Activated T-cell treated with anti-CD3 and anti-CD28 coated beads, Interleukin-2, amount 50 U/mL, for 24 hours (primary cell): ENCODE measurements around the gene DCLRE1B.
A peak's percentile ranks its signal among the peaks of the same experiment; 100 is the strongest.

Experiments used
- DNase-seq: peaks from one replicate; pipeline ENCODE4 v3.0.0-alpha.2; 2020
- H3K27ac Mint-ChIP-seq: 2 replicates; pipeline ENCODE4 v1.8.0; 2020; ENCODE audit warnings: mild to moderate bottlenecking, mixed read lengths
- H3K27me3 Mint-ChIP-seq: 2 replicates; pipeline ENCODE4 v1.8.0; 2020; ENCODE audit warnings: mixed read lengths
- H3K36me3 Mint-ChIP-seq: 2 replicates; pipeline ENCODE4 v1.8.0; 2020; ENCODE audit warnings: low read depth, mixed read lengths
- H3K4me1 Mint-ChIP-seq: 2 replicates; pipeline ENCODE4 v1.8.0; 2020; ENCODE audit warnings: low read depth, mixed read lengths
- H3K4me3 Mint-ChIP-seq: 2 replicates; pipeline ENCODE4 v1.8.0; 2020; ENCODE audit warnings: mild to moderate bottlenecking, moderate library complexity, mixed read lengths
- H3K9me3 Mint-ChIP-seq: 2 replicates; pipeline ENCODE4 v1.8.0; 2020; ENCODE audit warnings: mixed read lengths

DCLRE1B gene

GRCh38 chr1:113904674-113905434 lies at the start of gene DCLRE1B, which contains the start of gene AP4B1:
Gene DCLRE1B (plus strand): TSS chr1:113905326. CDS start chr1:113905587, 261 bp downstream.
Gene AP4B1 (minus strand): TSS chr1:113904799. CDS start chr1:113904717, 82 bp downstream.
- peaks cover 85% of the 10 kb centered on the region for H3K36me3 Mint-ChIP-seq
- peak within 1 kb of the TSS; percentile 98 for H3K27ac Mint-ChIP-seq
- no peaks in the 10 kb centered on the region for H3K27me3 Mint-ChIP-seq
- H3K4me3 Mint-ChIP-seq = peak within 1 kb of the TSS; percentile 98
- peaks cover 58% of the 10 kb centered on the region for H3K4me1 Mint-ChIP-seq
- peak; percentile 96 for DNase-seq
- H3K9me3 Mint-ChIP-seq = no peaks in the 10 kb centered on the region

DNA sequence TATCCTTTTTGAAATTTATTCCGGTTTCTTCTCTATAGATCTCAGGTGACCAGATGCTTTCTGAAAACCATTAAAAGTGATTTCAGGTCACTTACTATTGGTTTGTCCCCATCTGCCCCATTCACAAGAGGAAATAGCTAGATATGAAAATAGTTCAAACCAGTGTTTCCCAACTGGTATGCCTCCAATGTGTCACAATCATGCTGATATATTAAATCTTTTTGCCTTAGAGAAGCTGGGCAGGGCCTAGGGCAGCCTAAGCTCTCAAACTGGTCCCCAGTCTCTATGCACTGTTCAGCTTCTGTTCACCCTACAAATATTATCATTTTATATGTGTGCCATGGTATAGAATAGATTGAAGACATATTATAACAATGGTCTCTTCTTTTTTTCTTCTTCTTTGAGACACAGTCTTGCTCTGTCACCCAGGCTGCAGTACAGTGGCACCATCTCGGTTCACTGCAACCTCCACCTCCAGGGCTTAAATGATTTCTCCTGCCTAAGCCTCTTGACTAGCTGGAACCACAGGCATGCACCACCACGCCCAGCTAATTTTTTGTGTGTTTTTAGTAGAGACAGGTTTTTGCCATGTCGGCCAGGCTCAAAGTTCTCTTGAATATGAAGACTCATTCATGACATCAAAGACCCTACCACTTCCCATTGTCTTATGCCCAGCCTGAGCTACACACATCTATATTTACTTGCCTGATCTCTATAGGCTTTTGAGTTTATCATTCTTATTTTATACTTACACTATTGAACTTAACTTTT lies 49.3 kb upstream of the DCLRE1B start:
- peaks cover 86% of the 10 kb centered on the region for H3K36me3 Mint-ChIP-seq
- H3K27ac Mint-ChIP-seq = peak overlapping the region; percentile 31
- peaks cover 35% of the 10 kb centered on the region for H3K4me1 Mint-ChIP-seq
- H3K4me3 Mint-ChIP-seq = no peak overlapping the region
- H3K27me3 Mint-ChIP-seq = no peaks in the 10 kb centered on the region
- H3K9me3 Mint-ChIP-seq = no peaks in the 10 kb centered on the region
- DNase-seq = no peak

GRCh38 chr1:113856401-113856790 lies 48.7 kb upstream of the DCLRE1B start:
- Mint-ChIP-seq H3K27me3 (no peaks in the 10 kb centered on the region), H3K4me1 (peaks cover 38% of the 10 kb centered on the region), H3K27ac (no peak overlapping the region), H3K9me3 (no peaks in the 10 kb centered on the region), H3K4me3 (no peak overlapping the region), H3K36me3 (peaks cover 83% of the 10 kb centered on the region)
- DNase-seq = no peak

- H3K4me1 Mint-ChIP-seq = peaks cover 41% of the 10 kb centered on the region
- DNase-seq = no peak
- no peak overlapping the region for H3K4me3 Mint-ChIP-seq
- peaks cover 80% of the 10 kb centered on the region for H3K36me3 Mint-ChIP-seq
- no peaks in the 10 kb centered on the region for H3K9me3 Mint-ChIP-seq
- peak overlapping the region; percentile 55 for H3K27ac Mint-ChIP-seq
- no peaks in the 10 kb centered on the region for H3K27me3 Mint-ChIP-seq
Observed at GRCh38 chr1:113857776-113858175, 47.4 kb upstream of the DCLRE1B start.

DNA sequence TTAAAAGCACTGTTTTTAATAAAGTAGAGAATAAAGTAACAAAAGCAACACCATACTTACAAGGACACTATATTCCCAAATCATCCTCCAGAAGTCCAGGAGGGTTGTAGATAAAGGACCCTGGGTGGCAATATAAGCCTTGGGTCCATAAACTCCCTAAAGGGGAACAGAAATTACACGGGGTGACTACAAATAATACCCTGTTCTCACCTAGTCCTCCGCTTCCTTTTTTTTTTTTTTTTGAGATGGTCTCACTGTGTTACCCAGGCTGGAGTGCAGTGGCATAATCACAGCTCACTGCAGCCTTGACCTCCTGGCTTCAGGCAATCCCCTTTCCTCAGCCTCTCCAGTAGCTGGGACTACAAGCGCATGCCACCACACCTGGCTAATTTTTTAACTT lies 46.7 kb upstream of the DCLRE1B start:
- Mint-ChIP-seq H3K9me3 (no peaks in the 10 kb centered on the region), H3K27me3 (no peaks in the 10 kb centered on the region), H3K27ac (peak overlapping the region; percentile 22), H3K4me1 (peaks cover 46% of the 10 kb centered on the region), H3K4me3 (no peak overlapping the region), H3K36me3 (peaks cover 83% of the 10 kb centered on the region)
- no peak for DNase-seq

DNA sequence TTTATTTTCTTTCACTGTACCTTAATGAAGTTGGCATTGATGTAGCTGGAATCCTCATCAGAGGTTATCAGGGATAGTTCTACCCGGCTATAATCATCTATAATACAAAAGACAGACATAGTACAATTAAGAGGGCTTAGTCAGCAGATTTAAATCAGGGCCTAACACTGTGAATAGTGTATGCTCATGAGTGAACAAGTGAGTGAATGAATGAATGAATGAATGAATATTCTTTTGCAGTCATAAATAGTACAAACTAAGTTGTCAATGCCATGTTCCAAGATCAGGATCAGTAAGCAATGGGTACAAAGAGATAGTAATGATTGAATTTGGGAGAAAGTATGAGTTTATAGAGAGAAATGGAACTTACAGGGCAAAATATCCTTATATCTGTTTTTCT lies 46.1 kb upstream of the DCLRE1B start:
- no peaks in the 10 kb centered on the region for H3K27me3 Mint-ChIP-seq
- H3K36me3 Mint-ChIP-seq = peaks cover 84% of the 10 kb centered on the region
- H3K27ac Mint-ChIP-seq = peak overlapping the region; percentile 13
- no peak for DNase-seq
- no peaks in the 10 kb centered on the region for H3K9me3 Mint-ChIP-seq
- H3K4me3 Mint-ChIP-seq = no peak overlapping the region
- H3K4me1 Mint-ChIP-seq = peaks cover 49% of the 10 kb centered on the region

DNA sequence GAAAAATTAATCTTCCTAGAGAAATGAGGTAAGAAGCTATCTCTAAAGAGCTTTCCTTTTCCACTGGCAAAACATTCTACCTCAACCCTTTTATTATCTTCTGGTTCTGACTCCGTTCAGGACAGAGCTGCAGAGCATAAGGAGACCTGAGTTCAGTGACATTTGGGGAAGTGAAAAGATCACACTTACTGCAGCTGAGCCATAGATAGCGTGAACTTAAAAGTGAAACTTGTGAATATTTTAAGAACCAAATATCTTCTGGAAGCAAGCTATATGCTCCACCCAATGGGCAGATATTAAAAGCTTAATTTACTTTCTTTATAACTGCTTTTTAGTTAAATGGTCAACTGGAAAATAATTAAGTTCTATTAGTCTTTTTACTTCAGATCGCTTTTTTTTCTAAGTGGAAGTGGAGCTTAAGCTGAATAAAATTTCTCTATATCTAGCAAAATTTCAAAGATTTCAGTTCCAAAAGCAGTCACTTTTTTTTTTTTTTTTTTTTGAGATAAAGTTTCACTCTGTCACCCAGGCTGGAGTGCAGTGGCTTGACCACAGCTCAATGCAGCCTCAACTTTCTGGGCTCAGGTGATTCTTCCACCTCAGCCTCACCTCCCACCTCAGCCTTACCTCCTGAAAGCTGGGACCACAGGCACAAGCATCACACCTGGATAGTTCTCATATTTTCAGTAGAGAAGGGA lies 45.5 kb upstream of the DCLRE1B start:
- Mint-ChIP-seq H3K36me3 (peaks cover 84% of the 10 kb centered on the region), H3K9me3 (no peaks in the 10 kb centered on the region), H3K4me3 (peak overlapping the region; percentile 32), H3K4me1 (peaks cover 43% of the 10 kb centered on the region), H3K27ac (peak overlapping the region; percentile 82), H3K27me3 (no peaks in the 10 kb centered on the region)
- DNase-seq = no peak

DNA sequence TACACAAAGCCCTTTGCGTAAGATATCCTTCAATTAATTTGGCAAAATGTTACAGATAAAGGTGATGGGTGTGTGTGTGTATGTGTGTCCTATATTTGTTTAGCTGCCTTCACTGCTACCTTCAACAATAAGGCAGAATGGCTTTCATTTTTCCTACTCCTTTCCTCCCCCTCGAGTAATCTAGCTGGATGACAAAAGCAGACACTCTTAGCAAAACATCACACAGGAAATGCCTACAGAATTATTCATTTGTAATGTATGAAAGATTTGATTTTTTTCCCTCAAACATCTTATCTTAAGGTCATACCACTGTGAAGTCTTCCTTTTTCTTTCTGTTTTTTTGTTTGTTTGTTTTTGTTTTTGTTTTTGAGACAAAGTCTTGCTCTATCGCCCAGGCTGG lies 44.2 kb upstream of the DCLRE1B start:
- no peak overlapping the region for H3K4me3 Mint-ChIP-seq
- no peak for DNase-seq
- no peaks in the 10 kb centered on the region for H3K9me3 Mint-ChIP-seq
- peaks cover 84% of the 10 kb centered on the region for H3K36me3 Mint-ChIP-seq
- H3K27me3 Mint-ChIP-seq = no peaks in the 10 kb centered on the region
- H3K27ac Mint-ChIP-seq = peak overlapping the region; percentile 82
- H3K4me1 Mint-ChIP-seq = peaks cover 49% of the 10 kb centered on the region

GRCh38 chr1:113861641-113862040 lies 43.5 kb upstream of the DCLRE1B start:
- Mint-ChIP-seq H3K36me3 (peaks cover 81% of the 10 kb centered on the region), H3K27ac (peak overlapping the region; percentile 23), H3K27me3 (no peaks in the 10 kb centered on the region), H3K4me1 (peaks cover 50% of the 10 kb centered on the region), H3K4me3 (no peak overlapping the region), H3K9me3 (no peaks in the 10 kb centered on the region)
- no peak for DNase-seq

GRCh38 chr1:113868387-113869083 lies 36.6 kb upstream of the DCLRE1B start:
- H3K4me1 Mint-ChIP-seq = peaks cover 66% of the 10 kb centered on the region
- peak overlapping the region; percentile 82 for H3K4me3 Mint-ChIP-seq
- DNase-seq = peak; percentile 52
- H3K36me3 Mint-ChIP-seq = peaks cover 67% of the 10 kb centered on the region
- no peaks in the 10 kb centered on the region for H3K27me3 Mint-ChIP-seq
- H3K27ac Mint-ChIP-seq = peak overlapping the region; percentile 96
- H3K9me3 Mint-ChIP-seq = no peaks in the 10 kb centered on the region

DNA sequence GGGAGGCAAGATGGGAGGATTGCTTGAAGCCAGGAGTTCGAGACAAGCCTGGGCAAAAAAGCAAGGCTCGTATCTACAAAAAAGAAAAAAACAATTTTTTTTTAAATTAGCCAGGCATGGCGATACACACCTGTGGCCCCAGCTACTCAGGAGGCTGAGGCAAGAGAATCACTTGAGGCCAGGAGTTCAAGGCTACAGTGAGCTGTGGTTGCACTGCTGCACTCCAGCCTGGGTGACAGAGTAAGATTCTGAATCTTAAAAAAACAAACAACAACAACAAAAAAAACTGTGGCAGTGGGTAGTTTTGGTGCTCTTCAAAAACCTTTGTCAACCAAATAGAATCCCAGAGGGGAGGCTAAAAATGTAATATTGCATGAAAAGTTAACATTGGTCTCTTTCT lies 34.3 kb upstream of the DCLRE1B start:
- Mint-ChIP-seq H3K9me3 (no peaks in the 10 kb centered on the region), H3K36me3 (peaks cover 46% of the 10 kb centered on the region), H3K4me1 (peaks cover 76% of the 10 kb centered on the region), H3K27ac (peak overlapping the region; percentile 96), H3K4me3 (peak overlapping the region; percentile 82), H3K27me3 (no peaks in the 10 kb centered on the region)
- DNase-seq = no peak

- H3K27ac Mint-ChIP-seq = peak within 1 kb of the TSS; percentile 96
- peaks cover 77% of the 10 kb centered on the region for H3K4me1 Mint-ChIP-seq
- peak; percentile 77 for DNase-seq
- peaks cover 40% of the 10 kb centered on the region for H3K36me3 Mint-ChIP-seq
- H3K27me3 Mint-ChIP-seq = no peaks in the 10 kb centered on the region
- no peaks in the 10 kb centered on the region for H3K9me3 Mint-ChIP-seq
- H3K4me3 Mint-ChIP-seq = peak within 1 kb of the TSS; percentile 82
Observed at GRCh38 chr1:113871597-113872113, 33.5 kb upstream of the DCLRE1B start, which contains the start of gene PTPN22. Gene PTPN22 (minus strand): TSS chr1:113871712.

DNA sequence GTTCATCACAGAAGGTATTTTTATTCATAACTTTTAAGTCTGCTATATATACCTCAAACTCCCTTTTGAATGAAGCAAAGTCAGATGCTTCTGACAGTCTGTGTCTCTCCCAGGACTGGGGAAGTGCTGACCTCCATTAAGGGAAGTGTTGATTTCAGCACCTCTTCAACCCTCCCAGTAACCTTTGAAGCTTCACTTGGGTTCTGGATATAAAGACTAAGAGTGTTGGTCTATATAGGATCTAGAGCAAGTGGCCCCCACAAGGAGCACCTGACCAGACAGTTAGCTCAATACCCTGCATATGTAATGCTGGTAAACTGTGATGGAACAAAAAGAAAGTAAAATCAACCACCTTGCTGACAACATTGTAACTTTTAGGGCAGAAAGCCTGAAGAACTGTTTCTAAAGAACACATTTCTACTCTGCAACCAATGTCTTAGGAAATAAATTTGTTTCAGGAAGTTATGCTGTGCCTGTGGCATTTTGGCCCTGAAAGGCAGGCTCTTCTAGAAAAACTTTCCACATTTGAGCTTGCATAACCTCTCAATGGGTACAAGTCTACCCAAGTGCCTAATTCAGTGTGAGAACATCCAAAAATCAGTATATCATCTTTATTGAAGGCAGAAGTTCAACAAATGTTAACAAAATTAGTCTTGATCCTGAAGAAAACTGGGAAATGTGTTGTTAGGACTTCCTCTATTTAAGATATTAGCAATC lies 32.7 kb upstream of the DCLRE1B start:
- Mint-ChIP-seq H3K9me3 (no peaks in the 10 kb centered on the region), H3K4me1 (peaks cover 77% of the 10 kb centered on the region), H3K4me3 (peak overlapping the region; percentile 82), H3K36me3 (peaks cover 34% of the 10 kb centered on the region), H3K27me3 (no peaks in the 10 kb centered on the region), H3K27ac (peak overlapping the region; percentile 96)
- no peak for DNase-seq
